Measurements from ENCODE around the gene ANKRD63.

Gene ANKRD63

DNA sequence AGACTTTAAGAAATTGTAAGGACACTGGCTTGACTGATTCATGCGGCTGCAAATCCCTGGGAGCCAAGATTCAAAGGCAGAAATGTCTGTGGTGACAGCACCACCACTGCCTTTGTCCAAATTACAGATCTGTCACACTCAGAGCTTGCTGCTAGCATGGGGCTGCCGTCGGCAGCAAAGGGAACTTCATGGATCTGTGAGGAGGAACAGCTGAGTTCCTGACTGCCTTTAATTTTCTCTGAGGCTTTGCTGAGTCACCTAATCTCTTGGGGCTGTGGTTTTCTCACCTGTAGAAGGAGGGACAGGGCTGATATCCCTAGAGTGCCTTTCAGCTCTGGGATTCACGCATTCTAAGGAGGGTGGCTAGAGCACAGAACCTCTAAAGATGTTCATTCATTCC, 48.1 kb downstream of the ANKRD63 start:
- DNase-seq (ENCODE audit: low spot score), result no peak
- Histone ChIP-seq H3K4me1 (ENCODE audit: insufficient read depth, poor library complexity, severe bottlenecking) (peaks cover 28% of the 10 kb centered on the region), H3K4me3 (ENCODE audit: severe bottlenecking) (no peak overlapping the region), H3K9me3 (ENCODE audit: severe bottlenecking) (no peaks in the 10 kb centered on the region), H3K27me3 (ENCODE audit: insufficient read depth, poor library complexity, severe bottlenecking) (no peaks in the 10 kb centered on the region), H3K36me3 (ENCODE audit: low read depth) (0 out of 2 replicates have a peak, but pooled peaks cover 9% of the 10 kb centered on the region), H3K27ac (ENCODE audit: poor library complexity, severe bottlenecking) (peak overlapping the region; percentile 19)
- ATAC-seq (ENCODE audit: low read depth), result peak; percentile 14; the same call in 1 of the 3 replicates
- TF ChIP-seq, protein P1, sequence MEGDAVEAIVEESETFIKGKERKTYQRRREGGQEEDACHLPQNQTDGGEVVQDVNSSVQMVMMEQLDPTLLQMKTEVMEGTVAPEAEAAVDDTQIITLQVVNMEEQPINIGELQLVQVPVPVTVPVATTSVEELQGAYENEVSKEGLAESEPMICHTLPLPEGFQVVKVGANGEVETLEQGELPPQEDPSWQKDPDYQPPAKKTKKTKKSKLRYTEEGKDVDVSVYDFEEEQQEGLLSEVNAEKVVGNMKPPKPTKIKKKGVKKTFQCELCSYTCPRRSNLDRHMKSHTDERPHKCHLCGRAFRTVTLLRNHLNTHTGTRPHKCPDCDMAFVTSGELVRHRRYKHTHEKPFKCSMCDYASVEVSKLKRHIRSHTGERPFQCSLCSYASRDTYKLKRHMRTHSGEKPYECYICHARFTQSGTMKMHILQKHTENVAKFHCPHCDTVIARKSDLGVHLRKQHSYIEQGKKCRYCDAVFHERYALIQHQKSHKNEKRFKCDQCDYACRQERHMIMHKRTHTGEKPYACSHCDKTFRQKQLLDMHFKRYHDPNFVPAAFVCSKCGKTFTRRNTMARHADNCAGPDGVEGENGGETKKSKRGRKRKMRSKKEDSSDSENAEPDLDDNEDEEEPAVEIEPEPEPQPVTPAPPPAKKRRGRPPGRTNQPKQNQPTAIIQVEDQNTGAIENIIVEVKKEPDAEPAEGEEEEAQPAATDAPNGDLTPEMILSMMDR (IDR thresholded peaks at IDR 0.05; ENCODE audit: poor library complexity, severe bottlenecking), result no peak

DNA sequence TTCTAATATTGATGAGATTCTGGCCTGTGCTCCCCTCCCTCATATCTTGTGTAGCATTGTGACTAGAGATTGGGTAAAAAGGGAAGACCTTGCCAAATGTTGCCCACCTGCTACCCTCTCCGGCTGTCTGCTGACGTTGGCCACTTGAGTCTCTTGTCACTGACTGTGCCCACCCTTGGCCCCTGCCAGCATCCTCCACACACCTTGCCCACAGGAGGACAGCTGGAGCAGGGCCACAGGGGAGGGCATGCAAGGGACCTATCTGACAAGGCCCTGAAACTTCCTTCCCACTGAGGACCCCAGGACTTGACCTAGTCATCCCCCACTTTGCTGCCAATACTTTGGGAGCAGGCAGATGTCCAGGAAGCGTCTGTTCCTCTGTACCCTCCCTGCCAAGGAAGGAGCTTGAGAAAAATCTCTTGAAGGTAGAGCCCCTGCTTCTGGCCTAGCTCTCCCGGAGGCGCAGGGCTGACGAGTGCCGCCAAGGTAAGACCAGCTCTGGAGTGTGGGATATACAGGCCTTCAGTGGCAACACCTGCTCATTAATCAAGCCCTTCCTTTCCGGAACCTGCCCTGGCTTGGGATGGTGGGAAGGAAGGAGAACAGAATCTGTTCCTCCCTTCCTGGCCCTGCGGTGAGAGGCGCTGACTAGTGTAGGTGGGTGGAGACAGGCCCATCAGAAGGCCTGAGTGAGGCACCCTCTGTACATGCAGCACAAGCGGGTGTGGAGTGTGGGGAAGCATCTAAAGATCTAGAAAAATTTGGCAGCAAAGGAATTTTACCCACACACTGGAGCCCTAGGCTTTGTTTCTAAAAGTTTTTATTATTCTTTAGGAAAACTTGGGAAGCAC, 48.9 kb downstream of the ANKRD63 start:
- ATAC-seq (ENCODE audit: low read depth), result peak; percentile 63

DNA sequence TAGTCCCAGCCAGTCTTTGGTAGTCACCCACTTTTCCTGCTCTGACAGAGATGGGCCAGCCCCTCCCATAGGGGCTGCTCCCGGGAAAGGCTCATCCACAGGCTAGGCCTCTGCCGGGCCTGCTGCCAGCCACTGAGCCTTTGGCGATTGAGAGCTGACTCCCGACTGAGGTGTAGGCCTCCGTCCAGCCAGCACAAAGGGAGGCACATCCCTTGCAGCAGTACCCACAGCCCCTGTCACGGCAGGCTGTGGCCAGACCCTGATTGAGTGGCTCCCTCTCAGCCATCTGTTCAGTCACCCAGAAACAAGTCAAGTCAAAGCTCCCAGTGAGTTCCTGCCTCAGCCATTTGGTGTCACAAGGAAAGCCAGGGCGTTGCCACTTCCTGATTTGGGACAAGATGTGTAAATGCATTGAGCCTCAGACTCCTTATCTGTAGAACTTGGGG, 50.2 kb downstream of the ANKRD63 start:
- Histone ChIP-seq H3K27ac (ENCODE audit: poor library complexity, severe bottlenecking) (peak overlapping the region; percentile 3), H3K9me3 (ENCODE audit: severe bottlenecking) (no peaks in the 10 kb centered on the region), H3K4me1 (ENCODE audit: insufficient read depth, poor library complexity, severe bottlenecking) (peaks cover 19% of the 10 kb centered on the region), H3K36me3 (ENCODE audit: low read depth) (peaks cover 24% of the 10 kb centered on the region), H3K4me3 (ENCODE audit: severe bottlenecking) (no peak overlapping the region), H3K27me3 (ENCODE audit: insufficient read depth, poor library complexity, severe bottlenecking) (no peaks in the 10 kb centered on the region)
- ATAC-seq (ENCODE audit: low read depth), result peak; percentile 17; the same call in 2 of the 3 replicates
- no peak for DNase-seq (ENCODE audit: low spot score)
- TF ChIP-seq, protein P1 (IDR thresholded peaks at IDR 0.05; ENCODE audit: poor library complexity, severe bottlenecking), result no peak

More for the DNA sequence above, 48.9 kb downstream of the ANKRD63 start:
- Histone ChIP-seq H3K27me3 (ENCODE audit: insufficient read depth, poor library complexity, severe bottlenecking) (no peaks in the 10 kb centered on the region), H3K4me3 (ENCODE audit: severe bottlenecking) (no peak overlapping the region), H3K36me3 (ENCODE audit: low read depth) (peaks cover 14% of the 10 kb centered on the region), H3K9me3 (ENCODE audit: severe bottlenecking) (no peaks in the 10 kb centered on the region), H3K4me1 (ENCODE audit: insufficient read depth, poor library complexity, severe bottlenecking) (peaks cover 23% of the 10 kb centered on the region), H3K27ac (ENCODE audit: poor library complexity, severe bottlenecking) (peak overlapping the region; percentile 19)
- TF ChIP-seq, protein P1 (IDR thresholded peaks at IDR 0.05; ENCODE audit: poor library complexity, severe bottlenecking), result peak; percentile 36
- peak; percentile 81 for DNase-seq (ENCODE audit: low spot score)
